ENCODE results near the gene NR2F1-AS1.

NR2F1-AS1 gene

GRCh38 chr5:93582167-93582462 is 1.1 kb upstream of the NR2F1-AS1 start:
- Histone ChIP-seq H3K4me2 (no peak overlapping the region), H3K4me1 (peaks cover 30 to 42% (median 37%) of the 10 kb centered on the region in 10 experiments), H3K36me3 (no peaks in the 10 kb centered on the region), H3K27ac (no peak overlapping the region), H4K20me1 (peaks cover 0 to 89% (median 79%) of the 10 kb centered on the region in 11 experiments; a peak in 20 of 22 replicates), H3K9ac (no peak overlapping the region), H3K27me3 (peaks cover 95 to 100% (median 100%) of the 10 kb centered on the region in 11 experiments), H3K4me3 (no peak overlapping the region), H3K9me3 (replicated peaks in 1 of 11) (no peaks in the 10 kb centered on the region)
- no peak for TF ChIP-seq Cebpa-rat (IDR thresholded peaks at IDR 0.05)

DNA sequence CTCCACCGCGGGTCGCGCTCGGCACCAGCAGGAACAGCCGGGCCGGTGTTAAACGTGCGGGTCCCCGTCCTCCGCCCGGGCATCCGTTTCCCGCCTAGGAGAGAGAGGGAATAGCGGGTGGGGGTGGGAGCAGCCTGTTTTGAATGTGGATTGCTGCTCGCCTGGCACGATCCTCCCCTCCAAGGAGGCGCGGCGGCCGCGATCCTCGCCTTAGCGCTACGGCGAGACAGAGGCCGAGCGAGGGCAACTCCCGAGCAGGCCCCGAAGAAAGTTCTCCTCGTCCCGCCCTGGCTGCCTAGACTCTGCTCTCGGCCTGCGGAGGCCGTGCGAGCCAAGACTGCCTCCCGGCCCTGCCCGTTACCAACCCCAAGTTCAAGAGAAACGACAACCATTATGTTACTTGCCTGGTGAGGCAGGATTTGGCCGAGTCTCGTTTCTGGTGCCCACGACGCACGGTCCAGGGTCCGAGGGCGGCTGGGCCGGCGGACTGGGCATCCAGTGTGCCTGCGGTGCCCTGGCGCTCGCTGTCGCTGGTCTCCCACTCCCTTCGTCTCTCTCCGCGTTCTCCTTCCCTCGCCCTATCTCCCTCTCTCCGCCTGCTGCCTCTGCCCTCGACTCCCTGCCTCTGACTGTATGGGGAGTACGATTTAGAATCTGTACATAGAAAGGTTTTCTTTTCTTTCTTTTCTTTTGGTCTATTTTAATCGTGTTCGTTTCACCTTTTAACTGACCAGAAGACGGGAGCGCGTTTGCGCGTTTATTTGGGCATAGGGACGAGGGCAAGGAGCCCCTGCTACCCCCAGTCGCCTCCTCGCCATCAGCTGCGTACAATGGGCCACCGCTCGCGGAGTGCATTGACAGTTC is 724 bp downstream of the NR2F1-AS1 start:
- H3K36me3 ChIP-seq: no peaks in the 10 kb centered on the region
- H3K4me2 ChIP-seq: peak overlapping the region; percentile 75 to 99 (median 89)
- H3K9me3 ChIP-seq (replicated peaks in 1 of 11): no peaks in the 10 kb centered on the region
- peak overlapping the region; percentile 37 to 60 (median 50) for H3K4me3 ChIP-seq
- no peak for TF ChIP-seq Cebpa-rat (IDR thresholded peaks at IDR 0.05)
- no peak overlapping the region for H3K27ac ChIP-seq
- 0 out of 22 replicates have a peak overlapping the region, but pooled peaks of 1 of the 11 experiments have one; percentile 25 for H3K9ac ChIP-seq
- H3K4me1 ChIP-seq: peaks cover 30 to 42% (median 37%) of the 10 kb centered on the region in 10 experiments
- H3K27me3 ChIP-seq: peaks cover 96 to 100% (median 100%) of the 10 kb centered on the region in 11 experiments
- H4K20me1 ChIP-seq: peaks cover 0 to 91% (median 74%) of the 10 kb centered on the region in 11 experiments; a peak in 20 of 22 replicates

DNA sequence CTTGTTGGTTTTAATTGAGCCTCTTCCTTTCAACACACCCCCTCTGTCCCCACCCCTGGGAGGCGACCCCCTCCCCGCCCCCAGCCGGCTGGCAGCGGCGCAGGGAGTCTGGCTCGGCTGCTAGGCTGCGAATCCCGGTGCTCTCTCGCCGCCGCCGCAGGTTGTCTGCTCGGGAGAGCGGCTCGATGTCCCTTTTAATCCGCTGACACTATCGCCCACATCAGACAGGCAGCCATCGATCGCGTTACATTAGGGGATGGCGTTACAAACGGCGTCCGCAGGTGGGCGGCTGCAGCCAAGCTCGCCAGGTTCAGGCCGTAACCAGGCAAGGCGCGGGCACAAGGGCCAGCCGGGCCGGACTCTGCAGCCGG is 1.3 kb downstream of the NR2F1-AS1 start:
- peak overlapping the region; percentile 75 to 99 (median 89) for H3K4me2 ChIP-seq
- peaks cover 97 to 100% (median 100%) of the 10 kb centered on the region in 11 experiments for H3K27me3 ChIP-seq
- H3K36me3 ChIP-seq: no peaks in the 10 kb centered on the region
- peak overlapping the region; percentile 37 to 60 (median 50) for H3K4me3 ChIP-seq
- H3K9me3 ChIP-seq (replicated peaks in 1 of 11): no peaks in the 10 kb centered on the region
- peaks cover 0 to 92% (median 76%) of the 10 kb centered on the region in 11 experiments; a peak in 20 of 22 replicates for H4K20me1 ChIP-seq
- TF ChIP-seq Cebpa-rat (IDR thresholded peaks at IDR 0.05): no peak
- peaks cover 26 to 38% (median 34%) of the 10 kb centered on the region in 10 experiments for H3K4me1 ChIP-seq
- H3K9ac ChIP-seq: 0 out of 22 replicates have a peak overlapping the region, but pooled peaks of 1 of the 11 experiments have one; percentile 25
- H3K27ac ChIP-seq: no peak overlapping the region

DNA sequence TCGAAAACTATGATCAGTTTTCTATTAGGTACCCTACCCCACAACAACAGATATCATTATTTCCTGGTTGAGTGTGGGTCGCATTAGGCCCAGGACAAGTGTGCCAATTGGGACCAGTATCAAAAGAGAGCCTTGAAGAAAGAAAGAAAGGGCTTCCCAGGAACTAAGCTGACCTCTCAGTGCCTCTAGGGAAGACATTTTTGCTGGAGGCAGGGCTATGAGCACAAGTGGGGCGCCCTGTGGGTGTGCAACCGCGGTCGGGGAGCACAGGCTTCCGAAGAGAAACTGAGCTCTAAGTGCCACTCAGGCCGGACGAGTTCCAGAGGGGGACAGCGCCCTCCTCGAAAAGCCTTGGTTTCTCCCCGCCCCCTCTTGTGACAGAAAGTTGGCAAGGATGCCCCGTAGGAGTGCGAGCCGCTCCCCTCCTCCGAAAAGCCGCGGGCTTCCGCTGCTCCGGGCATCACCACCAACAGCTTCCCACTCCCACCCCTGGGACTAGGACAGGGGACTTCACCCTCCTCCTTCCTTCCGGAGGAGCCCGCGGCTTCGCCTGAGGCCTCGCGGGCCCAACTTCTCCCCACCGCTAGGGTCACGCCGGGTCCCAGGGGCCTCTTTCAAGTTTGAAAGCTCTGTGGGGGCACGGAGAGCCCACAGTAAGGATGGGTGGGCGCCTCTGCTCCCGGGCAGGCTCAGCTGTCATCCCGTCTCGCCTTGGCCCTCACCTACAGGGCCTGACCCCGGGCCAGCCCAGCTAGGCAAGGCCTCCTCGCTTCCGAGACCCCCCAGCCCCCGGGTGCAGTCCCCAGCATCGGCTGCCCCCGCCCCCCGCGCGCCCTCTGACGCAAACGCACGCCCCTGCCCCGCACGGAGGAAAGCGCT is 2.0 kb downstream of the NR2F1-AS1 start:
- peak overlapping the region; percentile 75 to 99 (median 89) for H3K4me2 ChIP-seq
- no peak overlapping the region for H3K9ac ChIP-seq
- peak overlapping the region; percentile 37 to 60 (median 48) for H3K4me3 ChIP-seq
- peaks cover 99 to 100% (median 100%) of the 10 kb centered on the region in 11 experiments for H3K27me3 ChIP-seq
- no peak for TF ChIP-seq Cebpa-rat (IDR thresholded peaks at IDR 0.05)
- 0 out of 22 replicates have a peak, but pooled peaks cover 0 to under 1% (median 0%) of the 10 kb centered on the region in 11 experiments for H3K9me3 ChIP-seq (replicated peaks in 1 of 11)
- peaks cover 0 to 95% (median 73%) of the 10 kb centered on the region in 11 experiments; a peak in 20 of 22 replicates for H4K20me1 ChIP-seq
- peaks cover 26 to 35% (median 33%) of the 10 kb centered on the region in 10 experiments for H3K4me1 ChIP-seq
- no peaks in the 10 kb centered on the region for H3K36me3 ChIP-seq
- H3K27ac ChIP-seq: no peak overlapping the region

GRCh38 chr5:93577854-93578812 is 2.9 kb downstream of the NR2F1-AS1 start:
- no peak for TF ChIP-seq Cebpa-rat (IDR thresholded peaks at IDR 0.05)
- Histone ChIP-seq H3K36me3 (no peaks in the 10 kb centered on the region), H3K27ac (no peak overlapping the region), H4K20me1 (peaks cover 0 to 89% (median 65%) of the 10 kb centered on the region in 11 experiments; a peak in 20 of 22 replicates), H3K4me3 (peak overlapping the region in 7 of 10 experiments; percentile 17 to 60 (median 49); a peak in 5 of 20 replicates), H3K9ac (no peak overlapping the region), H3K4me1 (peaks cover 25 to 31% (median 30%) of the 10 kb centered on the region in 10 experiments), H3K27me3 (peaks cover 99 to 100% (median 100%) of the 10 kb centered on the region in 11 experiments), H3K9me3 (replicated peaks in 1 of 11) (peaks cover 5 to 10% (median 6%) of the 10 kb centered on the region in 11 experiments), H3K4me2 (peak overlapping the region; percentile 75 to 99 (median 89); a peak in 20 of 22 replicates)

DNA sequence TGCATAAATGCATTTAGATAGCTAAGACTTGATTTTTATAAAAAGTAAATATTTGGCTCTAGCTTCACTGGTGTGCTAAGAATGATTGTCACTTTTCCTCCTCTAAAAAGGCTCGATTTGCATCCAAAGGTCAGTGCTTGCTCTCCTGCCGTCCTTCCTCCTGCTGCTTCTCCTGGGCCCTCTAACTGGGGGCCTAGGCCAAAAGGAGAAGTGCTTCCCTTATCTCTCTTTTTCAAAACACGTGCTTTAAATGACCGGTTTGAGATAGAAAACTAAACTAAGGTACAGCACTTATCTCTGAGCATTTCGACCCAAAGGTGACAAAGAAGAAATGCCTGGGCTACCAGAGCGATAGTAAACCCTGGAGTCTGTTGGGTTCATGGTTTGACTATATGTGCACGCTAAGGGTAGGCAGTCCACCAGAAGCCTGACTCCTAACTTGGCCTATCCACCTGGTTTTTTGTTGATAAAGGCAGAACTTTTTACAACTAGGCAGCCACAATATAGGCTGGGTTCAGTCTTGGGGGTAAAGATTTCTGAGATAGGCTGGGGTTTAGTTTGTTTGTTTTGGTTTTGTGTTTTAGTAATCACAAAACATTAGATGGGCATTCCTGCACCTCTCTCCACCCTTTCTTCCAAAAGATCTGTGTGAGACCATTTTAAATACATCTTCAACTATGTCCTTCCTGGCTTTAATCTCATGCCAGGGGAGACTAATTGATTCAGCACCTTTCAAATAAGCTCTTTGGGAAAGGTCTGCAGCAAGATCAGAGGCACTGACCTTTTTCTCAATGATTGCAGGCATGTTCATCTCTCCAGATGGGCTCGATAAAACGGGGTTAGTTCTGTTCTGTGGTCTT is 3.8 kb downstream of the NR2F1-AS1 start:
- no peak for TF ChIP-seq Cebpa-rat (IDR thresholded peaks at IDR 0.05)
- H3K9ac ChIP-seq: no peak overlapping the region
- no peak overlapping the region for H3K27ac ChIP-seq
- no peak overlapping the region for H3K4me2 ChIP-seq
- peaks cover 14 to 19% (median 16%) of the 10 kb centered on the region in 11 experiments for H3K9me3 ChIP-seq (replicated peaks in 1 of 11)
- H3K27me3 ChIP-seq: peaks cover 99 to 100% (median 100%) of the 10 kb centered on the region in 11 experiments
- no peak overlapping the region for H3K4me3 ChIP-seq
- peaks cover 25 to 31% (median 30%) of the 10 kb centered on the region in 10 experiments for H3K4me1 ChIP-seq
- peaks cover 0 to 84% (median 57%) of the 10 kb centered on the region in 11 experiments; a peak in 20 of 22 replicates for H4K20me1 ChIP-seq
- no peaks in the 10 kb centered on the region for H3K36me3 ChIP-seq
